ENCODE measurements around the gene YPEL2. TPM values are rescaled to one million over a fixed set of nuclear protein-coding genes. Genes with fewer than 3 reads are reported as not detected.
A peak's percentile ranks its signal among the peaks of the same experiment; 100 is the strongest.

Gene YPEL2
- total and polyA plus RNA-seq, 2 of the 13 experiments (the other 11 are each of a cell fraction or from before 2014, with no cell fraction given), result 8.5 to 21.1 TPM

GRCh38 chr17:59366040-59366757 is 34.7 kb downstream of the YPEL2 start:
- Histone ChIP-seq H3K9me3 (ENCODE audit: low read length) (no peaks in the 10 kb centered on the region), H3K36me3 (replicated peaks in 1 of 2; ENCODE audit: control insufficient read depth in 1 of 2, insufficient read depth in 2 of 2, low read length in 2 of 2) (peaks cover 2 to 4% of the 10 kb centered on the region in 2 experiments; a peak in 3 of 5 replicates), H3K9ac (ENCODE audit: insufficient read depth, low read depth, low read length) (peak overlapping the region; percentile 58), H3K79me2 (ENCODE audit: insufficient read depth, low read length) (peaks cover 14% of the 10 kb centered on the region), H3K4me2 (ENCODE audit: low read depth, low read length) (peak overlapping the region; percentile 92), H3K4me3 (replicated peaks in 1 of 3; ENCODE audit: insufficient read depth in 1 of 3, low read depth in 2 of 3, low read length in 3 of 3) (peak overlapping the region; percentile 24 to 62 (median 41)), H4K20me1 (ENCODE audit: insufficient read depth, low read length) (no peaks in the 10 kb centered on the region), H2AFZ (ENCODE audit: low read length) (no peak overlapping the region), H3K4me1 (ENCODE audit: insufficient read depth, low read length) (peaks cover 75% of the 10 kb centered on the region), H3K27ac (ENCODE audit: extremely low read length, insufficient read depth, low read length) (peak overlapping the region; percentile 76), H3K27me3 (ENCODE audit: control insufficient read depth in 1 of 2, insufficient read depth in 2 of 2, low read length in 2 of 2) (no peaks in the 10 kb centered on the region)
- FAIRE-seq (no peak), DNase-seq (ENCODE audit: low spot score) (peak; percentile 74), ATAC-seq (peak; percentile 59)
- in situ Hi-C loops (cut with HindIII; ENCODE audit: extremely low pct_ligation_motif_present, low pct_unique_long_range_greater_than_20kb), result loop anchor here (5.0 kb wide), 2 partner anchors 34 to 56 kb away; partner anchors contain the start of gene YPEL2
- CTCF ChIA-PET (ENCODE audit: low intra/inter-chr PET ratio, low total read pairs), result interaction anchor here (1.0 kb wide), 1 partner anchor 75 kb away, joined by 4 read pairs; no protein-coding TSS in a partner anchor
- intact Hi-C loops (cut with micrococcal nuclease; ENCODE audit: unreplicated experiment), result loop anchor here (1.0 to 2.0 kb wide), 2 partner anchors 65 to 74 kb away; no protein-coding TSS in a partner anchor
- WGBS (ENCODE audit: low lambda C conversion rate), result 0% methylated on average over 10 of the region's 10 CpGs
- TSS peak; percentile 74 for BruUV-seq (replicated peaks)
- POLR2A ChIA-PET, result interaction anchor here (0.7 to 2.1 kb wide), 13 partner anchors 9 to 64 kb away, joined by 3 to 17 read pairs (median 4); no protein-coding TSS in a partner anchor
- TF ChIP-seq MIER3 (CRISPR knock-in tag; IDR thresholded peaks at IDR 0.05; ENCODE audit: borderline replicate concordance) (no peak), KAT8 (CRISPR knock-in tag; IDR thresholded peaks at IDR 0.05) (0 out of 2 replicates have a peak, but pooled peaks have one; percentile 7), U2AF1 (optimal IDR thresholded peaks at IDR 0.05; ENCODE audit: low read depth, low read length) (peak; percentile 14), ATF5 (CRISPR knock-in tag; IDR thresholded peaks at IDR 0.05; ENCODE audit: low read depth) (0 out of 2 replicates have a peak, but pooled peaks have one; percentile 43), XRCC5 (optimal IDR thresholded peaks at IDR 0.05; ENCODE audit: low read length) (peak; percentile 12), BATF2 (CRISPR knock-in tag; IDR thresholded peaks at IDR 0.05) (no peak), CEBPB (IDR thresholded peaks at IDR 0.05; ENCODE audit: borderline replicate concordance, low read depth, low read length) (no peak), ZSCAN30 (CRISPR knock-in tag; IDR thresholded peaks at IDR 0.05) (no peak), PHF8 (CRISPR knock-in tag; IDR thresholded peaks at IDR 0.05) (peak; percentile 27; the same call in 1 of the 2 replicates), FOXC1 (CRISPR knock-in tag; IDR thresholded peaks at IDR 0.05; ENCODE audit: borderline replicate concordance) (0 out of 2 replicates have a peak, but pooled peaks have one; percentile 18), ZNF382 (CRISPR knock-in tag; IDR thresholded peaks at IDR 0.05; ENCODE audit: borderline replicate concordance) (no peak), ZNF446 (CRISPR knock-in tag; IDR thresholded peaks at IDR 0.05) (0 out of 2 replicates have a peak, but pooled peaks have one; percentile 25), ZNF878 (CRISPR knock-in tag; IDR thresholded peaks at IDR 0.05) (no peak), GATA4 (IDR thresholded peaks at IDR 0.05; ENCODE audit: borderline replicate concordance, low read depth) (no peak), TFAP4 (IDR thresholded peaks at IDR 0.05; ENCODE audit: borderline replicate concordance, low read depth) (peak; percentile 26), RAD21 (CRISPR knock-in tag; IDR thresholded peaks at IDR 0.05) (0 out of 2 replicates have a peak, but pooled peaks have one; percentile 16), ATF7-NPFF (CRISPR knock-in tag; IDR thresholded peaks at IDR 0.05; ENCODE audit: low read depth) (no peak), NR2F1 (CRISPR knock-in tag; IDR thresholded peaks at IDR 0.05) (peak in 1 of 2 experiments; percentile 20; a peak in 1 of 4 replicates), EP300 (IDR thresholded peaks at IDR 0.05; ENCODE audit: low read depth in 2 of 2, low read length in 2 of 2) (0 out of 4 replicates have a peak, but pooled peaks of 1 of the 2 experiments have one; percentile 12), EP300 (CRISPR knock-in tag; IDR thresholded peaks at IDR 0.05; ENCODE audit: borderline replicate concordance) (no peak), ZFX (CRISPR knock-in tag; IDR thresholded peaks at IDR 0.05; ENCODE audit: low read depth) (peak; percentile 54)
